COLO668 (cell line): ENCODE measurements around the gene PRXL2B.

ENCODE experiments used
- DNase-seq: peaks from one replicate; lab custom pipeline; 2025; ENCODE audit not compliant: unreplicated experiment; lab: John Stamatoyannopoulos, UW

PRXL2B gene

DNA sequence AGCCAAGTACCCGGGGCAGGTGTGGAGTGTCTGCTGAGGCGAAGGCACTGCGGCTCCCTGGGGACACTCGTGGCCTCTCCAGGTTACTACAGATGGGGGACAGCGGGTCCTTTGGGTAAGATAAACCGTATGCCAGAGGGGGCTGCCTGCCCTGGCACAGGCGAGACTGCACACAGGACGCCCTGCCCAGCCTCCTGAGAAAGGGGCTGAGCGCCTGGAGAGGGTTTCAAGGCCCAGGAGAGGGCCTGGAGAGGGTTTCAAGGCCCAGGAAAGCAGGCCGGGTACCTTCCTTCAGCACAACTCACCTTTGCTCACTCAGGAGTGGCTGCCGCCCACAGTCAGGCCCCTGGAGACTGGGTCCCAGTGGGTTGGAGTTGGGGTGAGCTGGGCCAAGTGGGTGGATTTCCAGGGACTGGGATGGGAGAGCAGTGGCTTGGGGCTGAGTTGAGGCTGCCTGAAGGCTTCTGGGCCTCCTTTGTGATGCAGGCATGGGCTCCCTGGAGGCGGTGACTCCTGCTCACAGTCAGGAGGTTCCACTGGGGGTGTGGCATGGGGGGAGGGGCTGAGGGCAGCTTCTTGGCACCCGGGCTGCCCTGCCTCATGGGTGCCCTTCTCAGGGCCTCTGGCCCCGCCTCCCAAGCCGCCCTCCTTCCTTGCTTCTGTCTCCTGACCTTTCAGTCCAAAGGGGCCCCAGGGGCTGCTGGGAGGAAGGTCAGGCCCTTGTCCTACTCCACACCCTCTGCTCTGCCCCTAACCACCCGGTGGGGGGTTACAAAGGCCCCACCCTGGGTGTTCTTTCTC is 46.2 kb downstream of the PRXL2B start, which contains the start of gene MMEL1:
MMEL1 (minus strand) TSS at position 456 of the 801 bp plus-strand sequence. CDS start 3,532 bp downstream, outside the sequence.
- no peak for DNase-seq

DNA sequence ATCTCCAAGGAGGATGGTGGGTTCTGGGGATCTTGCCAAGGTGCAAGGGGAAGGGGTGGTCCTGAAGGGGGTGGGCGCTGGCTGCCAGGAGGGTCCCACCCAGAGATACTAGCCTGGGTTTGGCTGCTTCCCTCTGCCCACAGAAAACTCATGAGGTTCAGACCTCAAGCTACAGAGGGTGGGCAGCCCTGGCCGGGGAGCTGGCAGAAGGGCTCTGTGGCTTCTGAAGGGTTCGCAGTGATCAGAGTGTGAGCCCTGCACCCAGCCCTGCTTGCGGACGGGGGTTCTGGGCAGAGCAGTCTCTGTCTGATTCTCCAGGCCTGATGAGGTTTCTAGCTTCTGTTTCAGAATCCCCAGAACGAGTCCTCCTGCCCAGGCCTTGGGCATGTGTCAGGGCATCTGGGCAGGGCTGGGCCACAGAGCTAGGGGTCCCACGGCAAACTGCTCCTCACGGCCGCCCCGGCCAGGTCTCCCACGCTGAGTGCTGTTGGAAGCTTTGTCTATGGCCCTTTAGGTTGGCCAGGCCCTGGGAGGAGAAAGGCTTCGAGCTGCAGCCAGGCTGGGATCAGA is 46.9 kb downstream of the PRXL2B start:
- DNase-seq = no peak

DNA sequence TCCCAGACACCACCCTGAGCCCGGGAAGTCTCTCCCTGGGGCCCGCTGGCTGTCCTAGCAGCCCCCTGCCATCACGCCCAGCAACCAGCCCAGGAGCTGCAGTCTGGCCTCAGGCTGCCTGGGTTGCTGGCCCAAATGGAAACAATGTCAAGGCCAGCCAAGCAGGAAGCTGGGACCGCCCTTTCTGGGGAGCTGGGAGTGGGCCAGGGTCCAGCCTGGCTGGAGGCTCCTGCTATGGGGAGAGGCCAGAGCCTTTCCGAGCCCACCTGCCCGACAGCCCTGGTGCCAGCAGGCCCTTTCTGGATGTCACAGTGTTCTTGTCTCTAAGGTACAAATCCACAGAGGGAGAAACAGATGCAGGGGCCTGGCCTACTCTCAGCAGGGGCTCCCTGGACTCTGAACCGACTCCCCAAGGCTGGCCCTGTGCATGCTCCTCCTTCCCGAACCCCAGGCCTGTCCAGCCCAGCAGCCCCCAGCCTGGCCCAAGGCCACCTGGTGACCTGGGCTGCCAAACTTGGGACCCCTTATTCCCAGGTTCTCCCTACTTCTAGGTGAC is 47.4 kb downstream of the PRXL2B start:
- DNase-seq = no peak

DNA sequence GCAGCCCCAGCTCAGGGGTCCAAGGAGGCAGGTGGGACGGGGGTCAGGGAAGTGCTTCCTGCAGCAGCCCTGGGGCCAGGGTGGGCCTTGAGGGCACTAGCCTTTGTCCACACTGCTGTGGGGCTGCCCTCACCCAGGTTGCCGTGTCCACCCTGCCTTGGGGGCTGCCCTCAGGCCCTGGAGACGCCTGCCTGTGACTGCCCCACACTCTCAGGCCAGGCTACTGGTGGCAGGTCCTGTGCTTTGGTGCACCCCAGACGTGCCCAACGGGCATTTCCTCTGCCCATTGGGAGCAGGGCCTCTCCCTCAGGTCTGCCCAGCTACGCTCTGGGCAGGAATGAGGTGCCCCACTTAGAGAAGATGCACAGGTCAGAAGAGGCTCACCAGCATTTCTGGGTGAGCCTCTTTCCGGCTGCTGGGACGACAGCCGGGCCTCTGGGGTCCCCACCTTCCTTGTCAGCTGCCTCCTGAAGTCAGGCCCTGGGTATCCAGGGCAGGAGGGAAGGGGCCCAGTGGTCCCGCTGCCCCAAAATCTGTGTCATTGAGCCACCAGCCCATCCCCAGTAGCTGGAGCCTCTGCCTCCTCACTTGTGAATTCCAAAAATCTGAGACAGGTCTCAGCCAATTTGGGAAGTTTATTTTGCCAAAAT is 48.9 kb downstream of the PRXL2B start:
- DNase-seq = no peak

DNA sequence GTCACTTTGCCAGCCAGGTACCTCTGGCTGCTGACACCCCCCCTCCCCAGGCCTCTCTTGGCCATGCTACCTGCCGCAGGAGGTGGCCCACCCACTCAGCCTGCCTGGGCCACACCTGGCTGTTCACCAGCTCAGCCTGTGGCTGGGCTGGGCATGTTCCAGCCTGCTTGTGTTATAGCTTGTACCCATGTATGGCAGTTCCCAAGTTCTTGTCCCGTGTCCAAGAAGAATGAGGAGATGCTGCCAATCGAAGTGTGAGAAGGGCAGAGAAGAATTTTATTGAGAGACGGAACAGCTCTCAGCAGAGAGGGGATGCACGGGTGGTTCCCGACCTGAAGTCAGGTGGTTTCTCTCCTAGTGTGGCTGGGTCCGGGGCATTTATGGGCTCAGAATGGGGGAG is 50.2 kb downstream of the PRXL2B start:
- no peak for DNase-seq

DNA sequence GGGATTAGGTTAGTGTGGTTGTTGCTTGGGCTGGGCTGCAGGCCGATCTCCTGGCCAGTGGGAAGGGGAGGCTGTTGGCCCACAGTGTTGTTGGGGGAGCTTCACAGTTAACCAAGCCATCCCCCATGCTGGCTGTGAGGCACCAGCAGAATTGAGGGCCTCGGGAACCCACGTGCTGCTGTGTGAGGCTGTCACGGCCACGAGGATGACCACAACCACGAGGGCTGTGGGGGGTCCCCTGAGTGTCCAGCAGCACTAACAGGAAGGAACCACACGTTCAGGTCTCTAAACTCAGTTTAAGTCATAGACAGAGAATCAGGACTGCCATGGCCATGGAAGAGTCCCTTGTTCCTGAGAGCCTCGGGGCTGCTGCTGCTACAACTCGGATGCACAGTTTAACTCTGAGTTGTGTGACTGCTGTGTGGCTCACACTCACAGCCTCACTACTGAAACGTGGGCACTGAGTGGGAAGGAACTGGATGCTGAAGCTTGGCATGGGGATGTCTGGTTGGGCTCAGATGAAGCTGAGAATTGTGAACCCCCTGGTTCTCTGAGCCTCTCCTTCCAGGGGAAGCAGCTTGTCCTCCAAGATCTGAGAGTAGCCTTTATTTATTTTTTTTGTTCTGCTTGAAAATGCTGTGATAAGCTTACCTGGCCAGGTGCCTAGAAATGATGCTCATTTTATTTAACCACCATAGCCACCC is 51.0 kb downstream of the PRXL2B start:
- DNase-seq = no peak

DNA sequence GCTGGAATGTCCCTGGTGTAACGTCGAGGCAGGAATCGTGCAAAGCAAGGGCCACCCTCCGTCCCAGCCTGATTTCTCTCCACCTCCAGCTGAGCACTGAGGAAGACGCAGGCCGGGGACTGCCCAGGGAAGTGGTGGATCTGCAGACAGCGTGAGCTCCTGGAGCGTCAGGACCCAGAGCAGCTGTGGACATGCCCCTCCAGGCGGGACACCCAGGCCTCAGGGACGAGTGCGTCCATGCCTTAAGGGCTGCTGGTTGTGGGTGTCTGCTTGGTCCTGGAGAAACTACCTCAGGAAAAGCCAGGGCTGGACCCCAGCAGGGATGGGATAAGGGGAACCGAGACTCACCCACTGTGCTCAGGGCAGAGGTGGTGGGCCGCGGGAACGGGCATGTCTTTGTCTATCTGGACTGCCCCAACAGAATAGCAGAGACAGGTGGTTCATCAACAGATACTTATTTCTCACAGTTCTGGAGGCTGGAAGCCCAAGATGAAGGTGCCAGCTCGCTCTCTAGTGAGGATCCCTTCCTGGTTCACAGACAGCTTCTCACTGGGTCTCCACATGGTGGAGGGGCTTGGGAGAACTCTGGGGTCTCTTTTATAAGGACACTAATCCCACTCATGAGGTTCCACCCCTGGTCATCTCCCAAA is 52.0 kb downstream of the PRXL2B start:
- no peak for DNase-seq

DNA sequence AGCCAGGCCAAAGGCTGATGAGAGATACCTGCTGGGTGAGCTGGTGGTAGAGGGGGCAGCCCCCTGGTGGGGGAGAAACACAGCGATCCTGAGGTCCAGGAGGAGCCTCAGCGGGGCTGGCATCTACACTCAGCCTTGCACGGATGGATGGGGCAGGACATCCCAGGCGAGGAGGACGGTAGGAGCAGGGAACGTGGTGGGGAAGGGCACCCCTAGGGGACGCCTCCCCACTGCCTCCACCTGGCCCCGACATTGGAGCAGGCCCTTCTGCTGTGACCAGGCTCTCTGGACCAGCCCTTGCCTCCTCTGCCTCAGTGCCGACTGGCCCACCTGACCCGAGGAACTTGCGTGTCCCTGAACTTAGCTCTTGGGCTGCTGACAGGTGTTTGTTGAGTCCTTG is 52.6 kb downstream of the PRXL2B start:
- DNase-seq = no peak

DNA sequence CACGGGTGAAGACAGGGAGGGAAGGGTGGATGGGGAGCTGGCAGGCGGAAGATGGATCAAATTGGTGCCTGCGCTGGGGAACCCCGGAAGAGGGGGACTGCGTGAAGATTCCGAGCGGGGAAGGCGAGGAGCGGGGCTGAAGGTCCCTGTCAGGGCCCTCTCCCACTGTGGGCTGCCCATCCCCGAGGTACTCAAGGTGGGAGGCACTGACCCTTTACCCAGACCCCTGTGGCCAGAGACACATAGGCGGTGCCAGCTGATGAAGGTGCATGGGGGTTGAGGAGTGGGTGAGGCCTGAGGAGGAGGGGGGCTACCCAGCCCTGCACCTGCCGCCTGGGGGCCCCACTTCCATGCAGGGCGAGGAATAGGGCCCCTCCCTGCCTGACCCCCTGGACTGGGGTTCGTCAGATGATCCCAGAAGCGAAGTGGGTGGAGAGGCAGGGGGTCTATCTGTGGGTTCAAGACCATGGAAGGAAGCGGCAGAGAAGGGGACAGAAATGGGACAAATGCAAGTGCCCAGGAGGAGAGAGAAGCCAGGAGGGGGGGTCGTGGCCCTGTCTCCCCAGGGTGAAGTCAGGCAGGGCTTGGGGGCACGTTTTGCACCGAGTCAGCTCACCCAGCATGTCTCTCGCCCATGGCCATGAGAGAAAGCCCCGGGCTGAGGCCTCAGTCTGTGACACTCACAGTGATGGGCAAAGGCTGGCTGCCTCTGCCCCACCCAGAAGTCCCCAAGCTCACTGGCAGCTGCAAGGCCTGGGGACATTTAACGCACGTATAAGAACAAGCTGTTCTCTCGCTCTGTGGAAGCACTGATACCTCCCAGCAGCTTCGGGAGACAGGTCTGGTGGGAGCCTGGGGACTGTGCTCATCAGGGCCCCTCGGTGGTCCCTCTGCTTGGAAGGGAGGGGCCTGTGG is 53.3 kb downstream of the PRXL2B start:
- no peak for DNase-seq

DNA sequence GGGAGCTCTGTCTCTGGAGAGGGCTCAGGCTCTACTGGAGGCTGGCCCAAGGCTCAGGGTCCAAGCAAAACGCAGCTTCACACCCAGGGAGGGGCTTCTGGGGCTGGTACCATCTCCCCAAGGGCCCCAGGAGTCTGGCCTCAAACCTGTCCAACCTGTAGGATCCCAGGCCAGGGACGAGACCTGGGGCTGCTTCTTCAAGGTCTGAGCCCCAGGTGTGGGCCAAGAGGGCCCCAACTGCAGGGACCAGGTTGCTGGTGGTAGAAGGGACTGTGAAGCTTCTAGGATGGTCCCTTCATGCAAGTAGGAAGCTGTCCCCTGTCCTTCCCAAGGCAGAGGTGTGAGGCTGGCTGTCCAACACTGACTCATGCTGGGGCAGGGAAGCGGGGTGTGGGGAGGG is 54.0 kb downstream of the PRXL2B start:
- DNase-seq = no peak
